ENCODE measurements around the gene PLAAT2. TPM values are rescaled to one million over a fixed set of nuclear protein-coding genes. Genes with fewer than 3 reads are reported as not detected.
A peak's percentile ranks its signal among the peaks of the same experiment; 100 is the strongest.

Gene PLAAT2
- total RNA-seq, 1 experiment from 2014 or later, result 13.6 TPM

GRCh38 chr11:63592975-63593395, 29.8 kb upstream of the PLAAT2 start:
- BruUV-seq (replicated peaks), result no TSS peak
- POLR2A ChIA-PET (ENCODE audit: unreplicated experiment), result no interaction called here
- DNase-seq, result peak in 1 of 2 experiments; percentile 44
- Histone ChIP-seq H3K27ac (no peak overlapping the region), H3K9me2 (ENCODE audit: insufficient read depth) (no peaks in the 10 kb centered on the region), H3K4me1 (replicated peaks; ENCODE audit: insufficient read depth) (no peaks in the 10 kb centered on the region), H2AFZ (no peak overlapping the region), H3K4me3 (no peak overlapping the region), H3K79me2 (ENCODE audit: low read depth) (no peaks in the 10 kb centered on the region), H3F3A (ENCODE audit: insufficient read depth, low read depth) (no peaks in the 10 kb centered on the region), H4K20me1 (ENCODE audit: insufficient read depth) (0 out of 2 replicates have a peak, but pooled peaks cover 2% of the 10 kb centered on the region), H3K9me3 (ENCODE audit: insufficient read depth, low read depth) (no peaks in the 10 kb centered on the region), H3K4me2 (no peak overlapping the region), H3K27me3 (ENCODE audit: insufficient read depth, low read depth) (no peaks in the 10 kb centered on the region), H3K36me3 (ENCODE audit: low read depth) (0 out of 2 replicates have a peak, but pooled peaks cover 3% of the 10 kb centered on the region)
- CTCF ChIA-PET, result interaction anchor here (1.1 to 2.4 kb wide), 2 partner anchors 30 to 46 kb away, joined by 3 to 8 read pairs; no protein-coding TSS in a partner anchor
- intact Hi-C loops (cut with micrococcal nuclease; ENCODE audit: unreplicated experiment), result loop anchor here (2.0 kb wide), 2 partner anchors 44 to 114 kb away; no protein-coding TSS in a partner anchor
- TF ChIP-seq EZH2 (IDR thresholded peaks at IDR 0.05; ENCODE audit: low read depth), result no peak
- peak; percentile 84 for TF ChIP-seq CTCF (conservative IDR thresholded peaks at IDR 0.05)

GRCh38 chr11:63590024-63590788, 27.0 kb upstream of the PLAAT2 start:
- Histone ChIP-seq H3K9me3 (ENCODE audit: insufficient read depth, low read depth) (no peaks in the 10 kb centered on the region), H3K4me1 (replicated peaks; ENCODE audit: insufficient read depth) (no peaks in the 10 kb centered on the region), H4K20me1 (ENCODE audit: insufficient read depth) (0 out of 2 replicates have a peak, but pooled peaks cover 2% of the 10 kb centered on the region), H3K27me3 (ENCODE audit: insufficient read depth, low read depth) (no peaks in the 10 kb centered on the region), H3F3A (ENCODE audit: insufficient read depth, low read depth) (no peaks in the 10 kb centered on the region), H3K36me3 (ENCODE audit: low read depth) (no peaks in the 10 kb centered on the region; the same call in 1 of the 2 replicates), H3K27ac (no peak overlapping the region), H3K9me2 (ENCODE audit: insufficient read depth) (no peaks in the 10 kb centered on the region), H2AFZ (no peak overlapping the region), H3K4me3 (no peak overlapping the region), H3K4me2 (no peak overlapping the region), H3K79me2 (ENCODE audit: low read depth) (no peaks in the 10 kb centered on the region)
- POLR2A ChIA-PET (ENCODE audit: unreplicated experiment), result interaction anchor here (0.6 kb wide), 1 partner anchor 112 kb away, joined by 4 read pairs; no protein-coding TSS in a partner anchor
- no peak for DNase-seq
- intact Hi-C loops (cut with micrococcal nuclease; ENCODE audit: unreplicated experiment), result no loop called here
- no TSS peak for BruUV-seq (replicated peaks)
- TF ChIP-seq EZH2 (IDR thresholded peaks at IDR 0.05; ENCODE audit: low read depth) (no peak), CTCF (conservative IDR thresholded peaks at IDR 0.05) (no peak)
- CTCF ChIA-PET, result no interaction called here

GRCh38 chr11:63589000-63589399, 25.8 kb upstream of the PLAAT2 start:
- intact Hi-C loops (cut with micrococcal nuclease; ENCODE audit: unreplicated experiment), result no loop called here
- H3K36me3 ChIP-seq (ENCODE audit: low read depth), result no peaks in the 10 kb centered on the region; the same call in none of the 2 replicates
- 0 out of 2 replicates have a peak, but pooled peaks cover 2% of the 10 kb centered on the region for H4K20me1 ChIP-seq (ENCODE audit: insufficient read depth)
- CTCF ChIA-PET, result interaction anchor here (0.6 to 0.7 kb wide), 2 partner anchors 33 to 84 kb away, joined by 3 to 6 read pairs; no protein-coding TSS in a partner anchor
- BruUV-seq (replicated peaks), result no TSS peak
- POLR2A ChIA-PET (ENCODE audit: unreplicated experiment), result interaction anchor here (0.6 kb wide), 1 partner anchor 419 kb away, joined by 9 read pairs; no protein-coding TSS in a partner anchor
- no peaks in the 10 kb centered on the region for H3K27me3 ChIP-seq (ENCODE audit: insufficient read depth, low read depth)
- H3K4me1 ChIP-seq (replicated peaks; ENCODE audit: insufficient read depth), result no peaks in the 10 kb centered on the region
- no peaks in the 10 kb centered on the region; the same call in 1 of the 2 replicates for H3F3A ChIP-seq (ENCODE audit: insufficient read depth, low read depth)
- no peak for DNase-seq
- TF ChIP-seq CTCF (conservative IDR thresholded peaks at IDR 0.05) (no peak), EZH2 (IDR thresholded peaks at IDR 0.05; ENCODE audit: low read depth) (no peak)
- no peaks in the 10 kb centered on the region for H3K9me2 ChIP-seq (ENCODE audit: insufficient read depth)
- no peak overlapping the region for H3K4me3 ChIP-seq
- no peaks in the 10 kb centered on the region for H3K79me2 ChIP-seq (ENCODE audit: low read depth)
- H3K27ac ChIP-seq, result no peak overlapping the region
- no peak overlapping the region for H2AFZ ChIP-seq
- no peaks in the 10 kb centered on the region for H3K9me3 ChIP-seq (ENCODE audit: insufficient read depth, low read depth)
- H3K4me2 ChIP-seq, result no peak overlapping the region
